HUDEP-2 (cell line): Measurements from ENCODE around the gene AGAP9.
"Not testable (repeated sequence)": the region's sequence is repeated elsewhere in the genome, so short reads cannot be mapped to it uniquely, and the experiment has no call there.

Experiments
- DNase-seq, 76 experiments: peaks; one replicate each; lab custom pipeline; 2025; ENCODE audit not compliant: unreplicated experiment in 76 of 76; lab: John Stamatoyannopoulos, UW

AGAP9 gene

DNA sequence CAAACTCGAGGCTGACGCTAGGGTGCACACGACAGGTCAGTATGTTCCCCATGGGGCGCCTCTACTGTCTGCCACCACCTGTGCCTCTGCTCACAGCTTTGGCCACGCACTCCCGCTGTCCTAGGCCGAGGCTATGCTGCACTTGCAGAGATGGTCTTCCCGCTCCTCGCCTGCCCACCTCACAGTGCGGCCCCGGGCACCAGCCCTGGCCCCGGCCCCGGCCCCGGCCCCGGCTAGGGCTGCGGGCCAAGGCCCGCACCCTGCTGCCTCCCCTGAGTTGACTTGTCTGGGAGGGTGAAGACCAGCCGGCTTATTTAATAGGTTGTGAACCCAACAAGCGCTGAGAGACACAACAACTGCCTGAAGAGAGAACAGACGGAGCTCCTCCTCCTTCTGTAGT lies at the start of gene AGAP9:
Gene AGAP9, minus strand, starts transcription at position 164 of the 400 bp plus-strand sequence. Its CDS starts 112 bp downstream, at position 52.
- not testable (repeated sequence) for DNase-seq

DNA sequence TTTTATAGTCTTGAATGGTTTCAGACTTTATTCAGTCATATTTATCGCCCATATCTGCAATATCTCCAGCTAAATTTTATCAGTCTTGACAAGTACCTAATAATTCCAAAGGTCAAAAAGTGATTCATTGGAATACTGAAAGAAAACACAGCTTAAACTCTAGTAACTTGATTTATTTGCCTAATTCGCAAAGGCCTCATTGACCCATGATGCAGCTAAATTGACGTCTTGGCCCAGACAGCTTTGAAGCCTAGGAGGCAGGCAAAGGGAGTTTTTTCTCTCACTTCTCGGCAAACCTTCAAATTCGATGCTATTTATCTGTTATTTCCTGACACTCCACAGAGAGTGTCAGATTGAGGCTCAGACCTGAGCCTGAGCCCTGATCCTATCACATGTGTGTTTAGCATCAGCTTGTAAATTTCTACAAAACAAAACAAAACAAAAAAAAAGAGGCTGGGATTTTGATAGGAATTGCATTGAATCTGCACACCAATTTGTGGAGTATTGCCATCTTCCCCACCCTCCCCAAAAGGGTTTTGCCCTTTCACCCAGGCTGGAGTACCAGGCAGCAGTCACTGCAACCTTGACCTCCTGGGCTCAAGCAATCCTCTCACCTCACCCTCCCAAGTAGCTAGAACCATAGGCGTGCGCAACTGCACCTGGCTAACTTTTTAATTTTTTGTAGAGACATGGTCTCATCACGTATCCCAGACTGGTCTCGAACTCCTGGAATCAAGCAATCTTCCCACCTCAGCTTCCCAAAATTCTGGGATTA lies 47.9 kb upstream of the AGAP9 start:
- DNase-seq = not testable (repeated sequence)

DNA sequence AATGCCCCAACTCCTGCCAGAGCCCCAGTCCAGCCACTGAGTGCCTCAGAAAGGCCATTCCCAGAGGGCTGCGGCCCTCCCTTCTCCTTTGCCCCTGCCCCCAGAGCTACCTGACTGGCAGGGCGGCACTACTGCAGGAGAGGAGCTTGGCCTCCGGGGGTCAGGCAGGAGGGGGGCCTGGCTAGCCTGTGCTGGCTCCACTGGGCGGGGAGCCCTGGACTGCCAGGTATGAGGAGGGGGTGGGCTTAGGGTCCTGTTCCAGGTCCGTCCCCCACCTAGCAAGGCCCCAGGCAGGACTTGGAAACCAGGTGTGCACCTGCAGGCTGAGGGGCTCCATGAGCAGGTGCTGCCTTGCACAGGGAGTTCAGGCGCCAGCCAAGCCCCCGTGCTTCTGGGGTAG lies 43.3 kb upstream of the AGAP9 start:
- not testable (repeated sequence) for DNase-seq

DNA sequence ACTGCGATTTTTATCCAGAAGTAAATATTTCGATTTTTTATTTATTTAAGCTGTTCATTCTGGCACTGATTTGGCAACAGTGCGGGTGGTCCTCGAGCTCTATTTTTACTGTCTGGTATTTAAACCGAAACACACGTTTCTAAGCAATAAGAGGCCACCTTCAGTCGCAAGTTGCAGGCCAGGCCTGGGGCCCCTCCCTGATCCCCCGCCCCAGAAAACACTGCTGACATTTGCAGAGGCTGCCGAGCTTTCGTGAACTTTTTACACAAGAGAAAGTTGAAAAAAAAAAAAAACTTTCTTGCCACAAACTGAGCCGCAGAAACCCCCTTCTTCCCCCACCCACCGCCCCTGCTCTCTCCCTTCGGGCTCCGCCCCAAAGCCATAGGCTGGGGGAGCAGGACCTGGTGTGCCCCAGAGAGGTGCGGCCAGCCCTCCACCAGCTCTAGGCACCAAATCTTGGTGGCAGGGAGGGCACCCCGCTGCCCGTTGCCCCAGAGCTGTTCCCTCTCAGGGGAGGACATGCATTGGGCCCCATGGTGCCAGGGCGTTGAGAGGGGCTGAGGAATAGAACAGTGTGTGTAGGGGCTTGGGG lies 42.8 kb upstream of the AGAP9 start:
- not testable (repeated sequence) for DNase-seq

DNA sequence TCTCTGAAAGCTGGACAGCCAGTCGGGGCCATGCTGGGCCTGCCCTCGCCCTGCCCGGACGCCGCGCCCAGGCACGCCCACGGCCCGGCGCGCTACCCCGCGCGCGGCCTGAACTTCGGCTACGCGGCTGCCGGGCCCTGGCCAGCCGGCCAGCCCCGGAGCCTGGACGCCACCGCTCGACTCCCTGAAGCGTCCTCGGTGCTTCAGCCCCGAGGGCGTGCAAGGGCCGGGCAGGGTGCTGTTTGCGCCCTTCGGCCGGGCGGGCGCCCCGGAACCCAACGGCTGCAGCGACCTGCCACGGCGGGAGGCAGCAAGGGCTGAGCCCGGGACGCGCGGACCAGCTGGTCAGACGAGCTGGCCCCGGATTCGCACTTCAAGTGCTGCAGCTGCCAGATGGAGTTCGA lies 42.1 kb upstream of the AGAP9 start:
- not testable (repeated sequence) for DNase-seq

DNA sequence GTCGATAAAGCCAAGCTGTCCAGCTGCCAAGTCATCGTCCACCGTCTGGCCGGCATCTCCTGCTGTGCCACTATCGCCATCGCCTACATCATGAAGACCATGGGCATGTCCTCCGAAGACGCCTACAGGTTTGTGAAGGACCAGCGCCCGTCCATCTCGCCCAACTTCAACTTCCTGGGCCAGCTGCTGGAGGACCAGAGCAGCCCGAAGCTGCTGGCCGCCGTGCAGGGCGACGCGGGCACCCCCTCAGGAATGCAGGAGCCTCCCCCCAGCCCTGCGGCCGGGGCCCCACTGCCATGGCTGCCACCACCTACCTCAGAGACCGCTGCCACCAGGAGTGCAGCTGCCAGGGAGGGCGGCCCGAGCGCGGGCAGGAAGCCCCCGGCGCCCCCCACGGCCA lies 41.5 kb upstream of the AGAP9 start:
- DNase-seq = not testable (repeated sequence)

DNA sequence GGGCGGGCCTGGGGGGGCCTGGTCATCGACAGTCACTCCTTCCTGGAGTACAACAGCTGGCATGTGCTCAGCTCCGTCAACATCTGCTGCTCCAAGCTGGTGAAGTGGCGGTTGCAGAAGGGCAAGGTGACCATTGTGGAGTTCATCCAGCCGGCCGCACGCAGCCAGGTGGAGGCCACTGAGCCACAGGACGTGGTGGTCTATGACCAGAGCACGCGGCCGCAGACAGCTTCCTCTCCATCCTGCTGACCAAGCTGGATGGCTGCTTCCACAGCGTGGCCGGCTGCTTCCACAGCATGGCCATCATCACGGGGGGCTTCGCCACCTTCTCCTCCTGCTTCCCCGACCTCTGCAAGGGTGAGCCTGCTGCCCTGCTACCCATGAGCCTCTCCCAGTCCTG lies 40.9 kb upstream of the AGAP9 start:
- not testable (repeated sequence) for DNase-seq

DNA sequence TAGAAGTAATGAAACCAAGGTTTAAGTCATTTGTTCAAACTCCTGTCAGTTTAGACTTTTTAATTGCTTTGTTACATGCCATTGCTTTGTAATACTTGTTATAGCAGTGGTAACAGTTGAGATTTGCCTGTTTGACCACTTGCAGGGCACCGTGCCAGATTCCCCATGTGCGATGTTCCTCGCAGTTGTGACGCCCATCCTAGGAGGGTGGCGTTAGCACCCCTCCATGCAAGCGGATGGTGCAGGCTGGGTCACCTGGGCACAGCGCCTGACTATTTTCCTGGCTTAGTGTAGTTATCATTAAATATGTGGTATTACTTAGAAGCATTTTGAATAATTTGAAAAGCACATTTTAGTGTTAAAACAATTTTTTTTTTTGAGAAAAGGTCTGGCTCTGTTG lies 37.0 kb upstream of the AGAP9 start:
- DNase-seq = peak in 2 of 76 experiments; percentile 5 to 8

DNA sequence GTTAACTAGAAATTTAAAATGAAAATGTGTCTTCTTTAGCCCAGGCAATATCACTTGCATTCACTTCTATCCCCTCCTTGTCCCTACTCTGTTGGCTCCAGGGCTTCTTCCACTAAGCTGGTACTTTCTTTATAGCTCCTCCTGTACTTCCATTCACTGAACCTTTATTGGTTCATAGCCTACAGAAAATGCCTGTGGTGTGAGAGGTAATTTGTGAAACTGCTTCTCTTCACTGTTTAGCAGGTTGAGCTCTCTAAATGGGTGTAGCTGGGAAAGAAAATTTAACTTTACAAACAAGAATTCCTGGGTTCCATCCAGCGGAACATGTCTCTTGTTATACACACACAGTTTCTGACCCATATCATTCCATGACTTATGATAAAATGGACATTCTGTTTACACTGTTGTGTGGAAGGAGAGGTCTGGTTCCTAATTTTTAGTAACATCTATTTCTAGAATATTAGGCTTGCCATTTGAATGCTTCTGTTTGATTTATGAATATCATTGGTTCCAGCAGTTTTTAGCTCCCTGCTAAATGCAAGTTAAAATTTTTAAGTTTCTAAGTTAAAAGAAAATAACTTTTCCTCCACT lies 36.4 kb upstream of the AGAP9 start:
- not testable (repeated sequence) for DNase-seq

DNA sequence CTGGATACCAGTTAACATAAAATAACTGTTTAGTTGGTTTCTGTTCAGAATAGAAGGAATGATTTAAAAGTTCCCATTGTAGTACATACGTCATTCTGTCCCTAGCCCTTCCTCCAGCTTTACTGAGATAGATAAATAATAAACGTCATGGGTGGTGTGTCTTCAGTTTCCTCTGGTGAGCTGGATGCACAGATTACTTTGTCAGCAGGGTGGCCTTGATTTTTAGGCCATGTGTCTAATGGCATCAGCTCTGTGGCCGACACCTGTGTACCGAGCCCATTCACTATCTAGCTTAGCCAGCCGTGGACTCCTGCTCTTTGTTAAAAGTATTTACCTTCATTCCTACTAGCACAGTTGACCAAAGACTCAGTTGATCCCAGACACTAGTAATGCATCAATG lies 34.7 kb upstream of the AGAP9 start:
- DNase-seq = not testable (repeated sequence)

DNA sequence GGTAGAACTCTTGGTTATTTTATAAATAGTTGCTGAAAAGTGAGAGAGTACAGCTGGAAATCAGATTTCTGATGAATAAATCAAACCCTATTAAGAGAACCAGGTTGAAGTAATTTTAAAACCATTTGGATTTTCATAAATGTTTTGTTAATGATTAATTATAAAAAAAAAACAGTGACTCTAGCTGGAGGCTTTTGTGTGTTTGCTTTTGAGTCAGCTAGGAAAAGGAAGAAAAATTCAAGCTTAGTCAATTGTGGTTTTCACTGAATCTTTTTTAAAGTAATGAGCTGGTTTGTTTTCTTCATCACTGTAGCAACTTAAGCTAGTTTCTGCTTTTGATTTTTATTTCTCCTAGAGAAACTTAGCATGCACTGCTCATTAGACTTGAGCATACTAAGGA lies 34.2 kb upstream of the AGAP9 start:
- not testable (repeated sequence) for DNase-seq

DNA sequence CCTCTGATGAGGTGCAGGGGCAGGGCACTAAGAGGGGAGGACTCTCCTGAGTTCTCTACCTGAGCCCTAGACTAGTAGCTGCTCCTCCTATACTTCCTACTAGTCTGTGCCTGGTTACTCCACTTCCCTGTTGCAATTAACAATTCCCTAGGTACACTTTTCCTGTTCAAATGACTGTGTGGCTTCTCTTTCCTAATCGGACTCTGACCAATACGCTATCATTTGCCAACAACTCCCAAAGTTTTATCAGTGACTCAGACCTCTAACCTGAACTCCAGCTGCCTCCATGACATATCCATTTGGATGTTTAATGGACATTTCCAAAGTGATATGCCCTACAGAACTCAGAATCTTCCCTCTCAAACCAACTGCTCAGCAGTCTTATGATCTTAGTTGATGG lies 31.9 kb upstream of the AGAP9 start:
- DNase-seq = not testable (repeated sequence)

DNA sequence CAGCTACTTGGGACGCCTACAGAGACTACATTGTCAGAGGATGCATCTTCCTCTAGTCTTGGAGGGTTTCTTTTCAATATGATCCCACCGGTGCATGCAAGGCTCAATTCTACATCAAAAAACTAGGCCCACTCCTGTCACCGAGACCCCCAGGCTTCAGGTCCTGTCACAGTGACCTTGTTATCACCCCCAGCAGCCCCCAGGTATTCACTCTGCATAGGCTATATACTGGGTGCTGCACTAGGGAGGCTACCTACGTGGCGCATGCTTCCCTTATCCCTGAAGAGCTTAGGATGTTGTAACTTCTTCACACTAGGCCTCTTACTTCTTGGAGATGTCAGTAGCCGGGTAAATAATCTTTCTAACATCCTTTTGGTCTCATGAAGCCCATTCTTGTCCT lies 31.1 kb upstream of the AGAP9 start:
- not testable (repeated sequence) for DNase-seq

DNA sequence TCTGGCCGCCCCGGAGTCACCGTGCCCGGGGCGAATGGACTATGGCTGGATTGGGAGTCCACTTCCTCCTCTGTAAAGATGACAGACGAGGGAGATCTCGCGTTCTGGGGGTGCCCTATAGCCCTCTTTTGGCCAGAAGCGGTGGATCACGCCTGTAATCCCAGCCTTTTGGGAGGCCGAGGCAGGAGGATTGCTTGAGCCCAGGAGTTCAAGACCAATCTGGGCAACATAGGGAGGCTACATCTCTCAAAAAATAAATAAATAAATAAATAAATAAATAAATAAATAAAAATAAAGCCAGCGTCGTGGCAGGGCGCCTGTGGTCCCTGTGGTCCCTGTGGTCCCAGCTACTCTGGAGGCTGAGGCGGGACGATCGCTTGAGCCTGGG lies 30.4 kb upstream of the AGAP9 start:
- DNase-seq = peak in 4 of 76 experiments; percentile 0 to 8 (median 0)

DNA sequence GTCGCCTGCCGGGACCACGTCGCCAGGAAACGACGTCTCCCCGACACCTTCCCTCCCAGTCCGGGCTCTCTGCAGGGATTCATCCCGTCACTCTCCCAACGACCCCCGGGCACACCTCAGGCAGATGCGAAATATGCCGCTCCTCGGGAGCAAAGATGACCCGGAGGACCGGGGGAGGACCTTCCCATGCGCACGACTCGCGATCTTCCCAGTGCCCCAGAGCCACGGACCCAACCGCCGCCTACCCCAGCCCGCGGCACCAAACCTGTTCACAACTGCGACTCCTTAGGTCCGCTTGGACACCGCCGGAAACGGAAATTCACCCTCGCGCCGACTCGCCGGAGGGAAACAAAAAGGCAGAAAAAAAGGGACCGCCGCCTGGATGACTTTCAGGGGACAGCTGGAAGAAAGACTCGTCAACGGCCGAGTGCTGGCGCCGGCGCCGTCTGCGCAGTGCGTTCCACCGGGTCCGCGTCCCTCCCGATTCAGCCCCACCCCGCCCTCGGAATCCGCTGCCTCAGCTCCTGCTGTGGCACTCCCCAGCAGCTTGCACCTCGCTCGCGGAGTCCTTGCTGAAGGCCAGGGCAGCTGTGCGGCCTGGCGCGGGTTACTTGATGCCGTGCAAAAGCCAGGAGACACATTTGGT lies 29.9 kb upstream of the AGAP9 start:
- DNase-seq = peak in 75 of 76 experiments; percentile 23 to 90 (median 75)

DNA sequence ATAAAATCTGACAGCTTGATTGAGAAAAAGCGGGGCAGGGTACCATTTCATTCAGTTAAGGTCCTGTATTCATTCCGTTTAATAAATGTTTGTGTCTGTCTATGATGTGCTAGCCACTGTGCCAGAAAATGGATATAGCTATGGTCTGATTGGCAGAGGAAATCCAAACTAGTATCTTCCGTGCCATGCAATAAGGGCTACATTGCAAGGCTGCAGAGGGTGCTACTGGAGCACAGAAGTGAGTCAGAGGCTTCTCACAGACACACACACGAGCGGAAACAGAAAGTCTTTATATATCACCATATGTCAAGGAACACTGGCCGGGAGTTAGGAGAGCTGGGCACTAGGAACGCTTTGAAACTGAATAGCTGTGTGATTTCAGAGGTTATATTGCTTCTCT lies 29.3 kb upstream of the AGAP9 start:
- peak in 44 of 76 experiments; percentile 2 to 63 (median 27) for DNase-seq

DNA sequence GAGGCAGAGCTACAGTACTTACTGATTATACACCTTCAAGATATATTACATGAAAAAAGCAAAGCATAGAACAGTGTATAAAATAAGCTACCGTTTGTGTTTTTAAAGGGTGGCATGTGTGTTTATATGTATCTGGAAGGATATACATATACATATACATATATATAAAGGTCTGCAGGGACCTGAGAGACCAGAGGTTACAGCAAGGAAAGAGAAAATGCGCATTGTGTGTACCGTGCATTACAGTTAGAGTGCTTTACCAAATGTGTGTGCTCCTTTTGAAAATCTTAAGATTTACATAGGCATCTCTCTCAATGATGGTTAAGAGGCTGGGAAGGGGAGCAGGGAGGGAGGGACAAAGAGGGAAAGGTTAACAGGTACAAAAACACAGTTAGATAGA lies 23.8 kb upstream of the AGAP9 start:
- DNase-seq = not testable (repeated sequence)

DNA sequence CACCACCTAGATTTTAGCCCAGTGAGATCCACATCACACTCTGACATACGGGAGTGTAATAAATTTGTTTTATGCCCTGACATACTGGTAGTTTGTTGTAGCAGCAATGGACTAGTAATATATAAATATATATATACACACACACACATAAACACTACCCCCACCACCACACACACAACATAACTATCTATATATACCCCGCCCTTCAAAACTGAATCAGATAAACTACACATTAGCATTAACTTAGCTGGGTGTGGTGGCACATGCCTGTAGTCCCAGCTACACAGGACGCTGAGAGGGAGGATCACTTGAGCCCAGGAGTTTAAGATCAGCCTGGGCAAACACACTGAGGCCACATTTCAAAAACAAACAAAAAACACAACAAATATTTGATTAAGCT lies 13.0 kb upstream of the AGAP9 start:
- peak in 11 of 76 experiments; percentile 6 to 37 (median 20) for DNase-seq

DNA sequence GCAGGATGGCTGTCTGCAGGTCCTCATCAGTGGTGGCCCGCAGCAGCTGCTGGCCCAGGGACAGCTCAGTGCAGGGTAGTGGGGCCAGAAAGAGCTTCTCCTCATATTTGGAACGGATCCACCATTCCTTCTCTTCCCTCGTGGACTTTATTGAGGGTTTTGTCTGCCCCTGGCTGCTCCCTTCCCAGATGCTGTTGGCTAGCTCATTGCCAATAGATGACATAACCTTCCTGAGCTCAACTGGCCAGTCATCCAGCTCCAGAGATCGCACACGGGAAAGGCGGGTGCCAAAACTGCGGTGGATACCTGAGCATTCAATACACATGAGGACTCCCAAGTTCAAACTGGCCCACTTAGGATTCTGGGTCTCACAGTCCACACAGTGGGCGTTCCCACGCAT lies 21.1 kb downstream of the AGAP9 start:
- DNase-seq = not testable (repeated sequence)

DNA sequence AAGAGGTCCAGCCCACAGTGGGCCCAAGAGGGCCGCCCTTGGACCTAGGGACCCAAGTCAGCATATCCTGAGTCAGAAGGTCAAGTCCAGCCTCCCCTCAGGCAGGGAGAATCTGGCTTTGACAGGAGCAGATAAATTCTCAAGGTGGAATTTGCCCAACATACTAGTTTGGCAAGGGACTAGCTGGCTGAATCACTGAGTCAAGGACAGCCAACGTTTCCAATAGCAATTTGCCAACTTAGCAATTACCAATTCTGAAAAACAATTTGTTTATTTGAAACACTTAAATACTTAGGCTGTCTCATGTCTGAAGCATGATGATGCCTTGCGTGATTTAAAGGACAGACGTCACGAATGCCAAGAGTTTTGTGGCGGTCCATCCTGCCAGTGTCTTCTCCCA lies 29.2 kb downstream of the AGAP9 start:
- DNase-seq = not testable (repeated sequence)

DNA sequence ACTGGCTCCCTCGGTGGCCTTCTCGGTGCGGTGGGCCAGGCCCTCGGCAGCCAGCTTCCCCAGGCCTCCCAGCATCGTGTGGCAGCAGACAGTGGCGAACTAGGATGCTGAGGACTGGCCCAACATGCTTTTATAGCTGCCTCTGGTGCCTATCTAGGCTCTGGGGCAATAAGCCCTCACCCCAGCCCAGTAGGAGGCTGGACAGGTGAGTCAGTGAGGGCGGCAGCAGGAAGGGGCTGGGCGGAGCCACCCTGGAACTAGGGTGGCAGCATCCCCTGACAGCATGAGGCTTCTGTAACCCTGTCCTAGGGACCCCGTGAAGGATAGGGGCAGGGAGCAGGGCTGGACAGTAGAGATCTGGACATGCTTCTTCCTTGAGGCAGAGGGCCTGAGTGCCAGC lies 31.8 kb downstream of the AGAP9 start, which contains the start of gene FAM25G:
Gene FAM25G, minus strand, starts transcription at position 101 of the 400 bp plus-strand sequence. Its CDS starts 26 bp downstream, at position 75.
- DNase-seq = not testable (repeated sequence)
